Left lung (tissue), 10 donors: Measurements from ENCODE around the gene GPC3. TPM values are rescaled to one million over a fixed set of nuclear protein-coding genes. Genes with fewer than 3 reads are reported as not detected.
"Not testable (repeated sequence)": the region's sequence is repeated elsewhere in the genome, so short reads cannot be mapped to it uniquely, and the experiment has no call there.

ENCODE experiments used
- ATAC-seq: fragments of 200-7000 bp; cut with Tn5 transposase; one replicate; pipeline ENCODE4 v1.9.1; 2020; ENCODE audit warnings: moderate library complexity
- DNase-seq, 4 donors: peaks; one replicate each; pipeline ENCODE4 v3.0.0-alpha.2; 2013 to 2020
- H3K27ac ChIP-seq, 2 donors: fragments of 200-600 bp; sonication (generic) in 1 of 2; one replicate each; pipeline versions ENCODE4 v1.5.0 to v1.8.0; 2020 to 2021
- H3K27me3 ChIP-seq, 2 donors: fragments of 200-600 bp; sonication (generic) in 1 of 2; one replicate each; pipeline versions ENCODE4 v1.5.0 to v1.8.0; 2020 to 2021
- H3K36me3 ChIP-seq, 2 donors: fragments of 200-600 bp; sonication (generic) in 1 of 2; one replicate each; pipeline versions ENCODE4 v1.5.0 to v1.8.0; 2020 to 2021
- H3K4me1 ChIP-seq, 2 donors: fragments of 200-600 bp; one replicate each; pipeline ENCODE4 v1.8.0; 2021
- H3K4me3 ChIP-seq, 2 donors: fragments of 200-600 bp; sonication (generic) in 1 of 2; one replicate each; pipeline versions ENCODE4 v1.5.0 to v1.8.0; 2020 to 2021; ENCODE audit warnings: mild to moderate bottlenecking in 1 of 2
- H3K9me3 ChIP-seq, 2 donors: fragments of 200-600 bp; sonication (generic) in 1 of 2; one replicate each; pipeline versions ENCODE4 v1.5.0 to v1.8.0; 2020 to 2021
- CTCF ChIP-seq, 2 donors: fragments of 200-600 bp; sonication (generic) in 1 of 2; IDR thresholded peaks; one replicate each; pipeline versions ENCODE4 v1.5.0 to v1.8.0; 2021; ENCODE audit warnings: antibody characterized with exemption in 2 of 2
- intact Hi-C, 2 donors: fragments of 100-400 bp; cut with DNase I; formaldehyde crosslinking; loops; one replicate each; pipeline versions ENCODE4 v1.11.2 to v1.14.2; 2022
- polyA plus RNA-seq, 6 donors: library from polyadenylated mRNA; unstranded; fragments of 120-200 nt; gene quantifications; one replicate each; pipeline ENCODE4 v1.2.1, GENCODE V29; 2013; ENCODE audit not compliant: insufficient read length in 6 of 6
- total RNA-seq, 2 donors: library from RNA; stranded (reverse); fragmentation: NEBNext Ultra II Directional; extraction: Animal tissue kit (Norgen Biotek cat#: 25700); gene quantifications; one replicate each; pipeline ENCODE4 v1.2.1, GENCODE V29; 2021
- donor health status: DM: no; HTN: yes; CAD: no.
- donor health status: DM: no; HTN: no; CAD: no.

GPC3 gene
- total and polyA plus RNA-seq, 8 donors: 42.1 to 581 (median 448) TPM

- no peak overlapping the region for H3K4me3 ChIP-seq
- H3K36me3 ChIP-seq: no peaks in the 10 kb centered on the region
- intact Hi-C loops: no loop called here
- no peaks in the 10 kb centered on the region for H3K9me3 ChIP-seq
- ATAC-seq: no peak
- no peak overlapping the region for H3K27ac ChIP-seq
- H3K4me1 ChIP-seq: no peaks in the 10 kb centered on the region
- no peak for TF ChIP-seq CTCF (IDR thresholded peaks at IDR 0.05)
- H3K27me3 ChIP-seq: no peaks in the 10 kb centered on the region
- no peak for DNase-seq
These were observed 40.7 kb upstream of the GPC3 start for GRCh38 chrX:134025986-134026545.

- intact Hi-C loops: no loop called here
- H3K4me3 ChIP-seq: no peak overlapping the region
- ATAC-seq (no peak), DNase-seq (no peak)
- no peaks in the 10 kb centered on the region for H3K36me3 ChIP-seq
- H3K9me3 ChIP-seq: no peaks in the 10 kb centered on the region
- no peaks in the 10 kb centered on the region for H3K27me3 ChIP-seq
- TF ChIP-seq CTCF (IDR thresholded peaks at IDR 0.05): no peak
- H3K27ac ChIP-seq: no peak overlapping the region
- no peaks in the 10 kb centered on the region for H3K4me1 ChIP-seq
These were observed 39.4 kb upstream of the GPC3 start for GRCh38 chrX:134024686-134025377.

- no peaks in the 10 kb centered on the region for H3K4me1 ChIP-seq
- no peaks in the 10 kb centered on the region for H3K9me3 ChIP-seq
- DNase-seq: peak in 1 of 4 donors; percentile 55
- TF ChIP-seq CTCF (IDR thresholded peaks at IDR 0.05): no peak
- H3K27ac ChIP-seq: no peak overlapping the region
- H3K27me3 ChIP-seq: no peaks in the 10 kb centered on the region
- no peak overlapping the region for H3K4me3 ChIP-seq
- peak; percentile 64 for ATAC-seq
- no peaks in the 10 kb centered on the region for H3K36me3 ChIP-seq
- intact Hi-C loops: no loop called here
These were observed 38.5 kb upstream of the GPC3 start for GRCh38 chrX:134023851-134024281.

- intact Hi-C loops: no loop called here
- H3K4me1 ChIP-seq: no peaks in the 10 kb centered on the region
- DNase-seq (no peak), ATAC-seq (no peak)
- no peak overlapping the region for H3K27ac ChIP-seq
- H3K4me3 ChIP-seq: no peak overlapping the region
- TF ChIP-seq CTCF (IDR thresholded peaks at IDR 0.05): no peak
- H3K27me3 ChIP-seq: no peaks in the 10 kb centered on the region
- H3K9me3 ChIP-seq: no peaks in the 10 kb centered on the region
- no peaks in the 10 kb centered on the region for H3K36me3 ChIP-seq
These were observed 35.5 kb upstream of the GPC3 start for GRCh38 chrX:134020910-134021309.

GRCh38 chrX:134019567-134020206, 34.3 kb upstream of the GPC3 start:
- H3K27me3 ChIP-seq: no peaks in the 10 kb centered on the region
- intact Hi-C loops: no loop called here

GRCh38 chrX:134016309-134016708, 30.9 kb upstream of the GPC3 start:
- H3K9me3 ChIP-seq, H3K4me3 ChIP-seq, H3K4me1 ChIP-seq, DNase-seq, H3K27ac ChIP-seq, H3K36me3 ChIP-seq, intact Hi-C loops, ATAC-seq, H3K27me3 ChIP-seq: not testable (repeated sequence)

More at GRCh38 chrX:134019567-134020206, 34.3 kb upstream of the GPC3 start:
- ATAC-seq: no peak
- Histone ChIP-seq H3K4me1 (no peaks in the 10 kb centered on the region), H3K27ac (no peak overlapping the region), H3K9me3 (no peaks in the 10 kb centered on the region), H3K36me3 (no peaks in the 10 kb centered on the region), H3K4me3 (no peak overlapping the region)
- TF ChIP-seq CTCF (IDR thresholded peaks at IDR 0.05): no peak
- DNase-seq: no peak

GRCh38 chrX:134015510-134015909, 30.1 kb upstream of the GPC3 start:
- H3K4me3 ChIP-seq, H3K27me3 ChIP-seq, intact Hi-C loops, H3K36me3 ChIP-seq, H3K9me3 ChIP-seq, H3K27ac ChIP-seq, DNase-seq, H3K4me1 ChIP-seq, ATAC-seq: not testable (repeated sequence)
